Stimulated activated CD8-positive, alpha-beta memory T cell treated with anti-CD3 and anti-CD28 coated beads, Interleukin-4, amount 100 ng/mL, for 4 hours (primary cell): ENCODE measurements around the gene GALNT18.

Source experiments
- DNase-seq, 2 donors: peaks; one replicate each; pipeline ENCODE4 v3.0.0-alpha.2; 2020; ENCODE audit warnings: low read depth in 2 of 2, low spot score in 1 of 2

GALNT18 gene

DNA sequence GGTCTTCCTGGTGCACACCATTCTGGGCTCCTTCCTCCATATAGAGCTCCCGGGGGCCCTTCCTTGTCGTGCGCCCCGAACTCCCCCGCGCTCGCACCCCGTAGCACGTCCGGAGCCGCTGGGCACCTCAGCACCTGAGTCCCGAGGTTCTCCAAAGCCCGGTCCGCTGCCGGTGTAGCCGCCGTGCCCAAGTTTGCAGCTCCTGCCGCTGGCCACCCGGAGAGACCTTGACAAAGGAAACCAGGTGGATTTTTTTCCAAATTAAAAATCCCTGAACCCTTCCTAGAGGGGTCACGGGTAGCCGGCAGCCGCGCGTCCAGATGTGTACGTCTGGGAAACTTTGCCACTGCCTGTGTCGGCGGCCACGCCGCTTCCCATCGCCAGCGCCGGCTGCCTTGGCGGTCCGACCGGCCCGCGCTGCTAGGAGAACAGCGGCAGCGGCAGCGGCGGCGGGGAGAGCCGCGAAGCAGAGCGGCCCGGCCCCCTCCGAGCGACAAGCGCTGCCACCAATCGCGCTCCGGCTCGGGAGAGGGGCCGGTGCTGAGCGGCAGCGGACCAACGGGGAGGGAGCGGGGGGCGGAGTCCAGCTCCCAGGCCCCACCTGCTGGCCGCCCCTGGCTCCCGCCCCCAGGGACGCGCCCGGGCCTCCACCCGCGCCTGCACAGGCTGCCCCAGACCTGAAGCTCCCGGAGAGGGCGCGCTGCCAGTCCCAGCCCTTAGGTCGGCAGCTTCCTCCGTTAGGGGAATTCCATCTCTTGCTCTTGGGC, at the start of gene GALNT18:
Gene GALNT18, minus strand, starts transcription at position 433 of the 767 bp plus-strand sequence.
- peak in 1 of 2 donors; percentile 21 for DNase-seq

DNA sequence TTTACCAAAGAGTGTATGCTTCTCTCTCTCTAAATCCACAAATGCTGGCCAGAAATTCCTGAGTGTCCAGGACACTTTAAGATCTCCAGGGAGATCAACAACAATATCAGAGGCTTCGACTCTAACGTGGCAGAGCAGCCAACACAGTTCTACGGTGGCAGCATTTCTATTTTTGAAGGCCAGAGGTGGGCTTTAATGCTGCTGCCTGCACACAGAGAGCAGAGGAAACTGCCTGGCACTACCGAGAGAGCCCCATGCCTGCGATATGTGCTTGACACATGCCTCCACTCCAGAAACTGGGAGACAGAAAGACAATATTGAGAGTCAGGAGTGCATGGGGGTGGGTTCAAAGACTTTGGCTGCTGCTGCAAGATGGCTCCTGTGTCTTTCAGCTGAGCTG, 48.8 kb upstream of the GALNT18 start:
- no peak for DNase-seq

DNA sequence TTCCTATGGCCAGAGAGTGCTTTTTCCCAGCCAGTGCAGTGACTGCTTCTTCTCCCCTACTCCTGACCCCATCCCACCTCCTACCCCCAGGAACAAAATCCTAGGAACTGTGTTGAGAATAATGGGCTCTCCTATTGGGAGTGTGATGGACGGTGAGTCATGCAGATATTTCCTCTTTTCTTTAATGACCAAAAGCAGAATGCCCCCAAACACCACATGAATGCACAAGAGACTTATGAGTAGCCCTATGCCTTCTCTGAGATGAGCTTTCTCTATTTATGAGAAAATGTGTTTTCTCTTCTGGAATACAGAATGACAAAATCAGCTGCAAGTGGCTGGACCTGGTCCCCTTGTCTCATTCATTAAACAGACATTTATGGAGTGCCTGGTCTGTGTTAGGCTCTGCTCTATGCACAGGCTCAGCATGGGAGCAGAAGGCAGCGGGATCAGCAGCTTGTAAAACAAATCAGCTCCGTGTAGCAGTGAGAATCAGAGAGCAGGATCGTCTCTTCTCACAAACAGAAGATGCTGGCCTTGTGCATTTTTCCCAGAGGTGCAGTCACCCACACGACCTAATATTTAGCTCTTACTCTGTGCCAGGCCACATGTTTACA, 47.5 kb upstream of the GALNT18 start:
- no peak for DNase-seq

DNA sequence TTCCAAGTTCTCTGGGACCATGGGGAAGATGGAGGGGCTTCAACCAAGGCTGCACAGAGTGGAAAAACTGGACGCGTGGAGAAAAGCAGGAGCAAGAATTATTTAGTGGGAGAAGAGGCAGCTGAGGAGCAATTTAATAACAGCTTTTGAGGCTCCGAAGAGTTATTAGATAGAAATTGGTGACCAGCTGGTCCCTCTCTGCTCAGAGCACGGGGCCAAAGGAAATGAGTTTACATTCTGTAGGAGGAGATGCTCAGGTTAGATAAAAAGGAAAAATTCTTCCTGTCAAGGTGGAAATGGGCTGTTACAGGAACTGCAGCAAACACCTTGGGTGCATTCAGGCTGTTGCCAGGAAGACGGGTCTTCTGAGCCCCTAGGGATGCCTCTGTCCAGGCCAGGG, 47.0 kb upstream of the GALNT18 start:
- DNase-seq = no peak

DNA sequence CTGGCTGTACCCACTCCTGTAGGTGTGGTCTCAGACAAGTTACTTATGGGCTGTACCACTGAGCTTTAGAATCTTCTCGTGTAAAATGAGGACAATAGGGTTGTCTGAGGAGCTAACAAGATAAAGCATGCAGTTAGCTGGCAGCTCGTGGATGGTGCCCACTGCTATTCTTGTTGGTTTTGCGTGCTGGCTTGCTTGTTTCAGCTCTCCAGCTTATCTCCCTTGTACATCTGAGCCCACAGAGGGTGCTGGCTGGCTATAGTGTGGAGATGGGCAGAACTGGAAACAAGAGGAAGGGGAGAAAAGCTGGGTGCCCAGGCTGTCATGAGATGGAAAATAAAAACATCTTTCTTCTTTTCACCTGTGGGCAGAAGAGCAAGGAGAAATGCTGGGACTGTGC, 46.5 kb upstream of the GALNT18 start:
- DNase-seq = no peak

DNA sequence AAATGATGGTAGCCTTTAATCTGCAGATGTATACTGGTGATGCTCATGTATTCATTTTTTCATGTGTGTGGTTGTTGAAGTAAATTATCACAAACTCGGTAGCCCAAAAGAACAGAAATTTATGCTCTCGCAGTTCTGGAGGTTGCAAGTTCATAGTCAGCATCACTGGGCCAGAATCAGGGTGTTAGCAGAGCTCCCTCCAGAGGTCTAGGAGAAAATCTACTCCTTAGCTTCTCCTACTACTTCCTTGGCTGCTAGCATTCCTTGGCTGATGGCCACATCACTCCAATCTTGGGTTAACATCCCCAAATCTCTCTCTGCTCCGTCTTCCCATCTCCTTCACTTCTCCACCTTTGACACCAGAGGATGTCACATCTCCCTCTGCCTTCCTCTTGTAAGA, 45.3 kb upstream of the GALNT18 start:
- no peak for DNase-seq

DNA sequence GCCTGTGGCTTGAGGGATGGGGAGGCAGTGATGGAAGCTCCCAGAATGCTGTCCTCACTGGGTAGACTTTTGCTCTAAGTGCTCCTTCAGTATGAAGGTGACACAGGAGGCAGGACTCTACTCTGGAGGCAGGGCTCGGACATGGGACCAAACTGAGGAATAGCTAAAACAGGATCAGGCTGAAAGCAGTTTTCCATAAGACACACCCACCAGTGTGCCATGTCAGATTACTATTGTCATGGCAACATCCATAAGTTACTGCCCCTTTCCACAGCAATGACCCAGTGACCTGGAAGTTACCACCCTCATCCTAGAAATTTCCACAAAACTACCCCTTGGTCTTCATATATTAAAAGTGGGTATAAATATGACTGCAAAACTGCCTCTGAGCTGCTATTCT, 43.6 kb upstream of the GALNT18 start:
- no peak for DNase-seq

DNA sequence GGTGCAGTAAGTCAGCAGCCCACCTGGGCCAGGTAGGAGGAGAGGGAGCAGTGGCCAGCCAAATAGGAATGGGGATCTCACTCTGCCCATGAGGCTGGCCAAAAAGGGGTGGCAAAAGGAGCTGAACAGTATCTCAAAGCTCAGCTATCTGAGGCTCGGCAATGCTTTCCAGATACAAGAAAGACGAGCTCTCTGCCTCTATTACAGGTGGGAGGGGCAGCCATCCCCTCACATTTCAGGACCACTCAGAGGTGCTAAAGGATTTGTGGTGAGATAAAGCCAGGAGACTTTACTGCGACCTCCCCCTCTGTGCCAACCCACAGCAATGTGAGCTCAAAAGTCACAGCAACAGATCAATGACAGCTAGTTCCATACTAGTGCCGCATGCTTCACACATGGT, 42.1 kb upstream of the GALNT18 start:
- no peak for DNase-seq

DNA sequence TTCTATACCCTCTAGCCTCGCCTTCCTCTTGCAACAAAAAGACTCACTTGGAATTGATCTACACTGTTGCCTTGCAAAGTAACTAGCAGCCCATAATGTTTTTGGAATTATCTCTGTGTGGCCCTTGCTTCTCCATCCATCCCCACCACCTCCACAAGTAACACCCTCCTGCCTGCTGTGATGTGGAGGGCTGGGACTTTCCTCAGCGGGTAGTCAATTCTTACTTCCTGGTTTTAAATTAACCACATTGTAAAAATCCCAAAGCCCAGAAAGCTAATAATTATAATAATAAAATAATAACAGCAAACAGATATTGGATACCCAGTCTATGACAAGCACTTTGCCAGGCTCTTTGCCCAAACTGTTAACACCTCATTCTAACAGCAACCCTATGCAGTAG, 40.8 kb upstream of the GALNT18 start:
- DNase-seq = no peak

DNA sequence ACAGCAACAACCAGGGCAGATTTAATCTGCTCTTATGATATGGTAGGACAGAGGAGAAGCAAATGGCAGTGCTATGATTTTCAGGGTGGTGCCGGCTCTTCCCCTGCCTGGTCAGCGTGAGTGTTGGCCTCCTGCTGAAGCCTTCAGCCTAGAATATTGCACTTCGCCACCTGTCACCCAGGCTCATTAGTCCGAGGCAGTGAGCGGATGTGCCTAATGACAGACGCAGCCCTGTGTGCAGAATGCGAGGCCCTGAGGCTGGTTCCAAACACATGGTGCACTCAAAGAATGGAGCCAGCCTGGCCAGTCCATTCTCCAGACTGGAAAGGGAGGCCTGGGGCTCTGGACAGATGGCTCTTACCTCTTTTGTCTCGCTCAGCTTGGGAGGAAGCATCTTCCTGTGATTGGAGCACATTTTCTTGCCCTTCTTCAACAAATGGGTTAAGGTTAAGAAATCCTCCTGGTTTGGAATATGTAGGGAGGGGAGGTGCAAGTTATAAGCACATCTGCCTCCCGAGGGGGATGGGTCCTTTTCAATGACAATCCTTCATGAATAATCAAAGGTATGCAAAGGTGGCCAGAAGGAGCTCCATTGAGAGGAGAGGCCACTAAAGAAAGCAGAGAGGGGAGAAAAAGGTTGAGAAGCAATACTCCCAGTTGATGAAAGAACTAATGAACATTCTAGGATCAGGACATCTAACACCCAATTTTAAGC, 39.7 kb upstream of the GALNT18 start:
- DNase-seq = no peak

DNA sequence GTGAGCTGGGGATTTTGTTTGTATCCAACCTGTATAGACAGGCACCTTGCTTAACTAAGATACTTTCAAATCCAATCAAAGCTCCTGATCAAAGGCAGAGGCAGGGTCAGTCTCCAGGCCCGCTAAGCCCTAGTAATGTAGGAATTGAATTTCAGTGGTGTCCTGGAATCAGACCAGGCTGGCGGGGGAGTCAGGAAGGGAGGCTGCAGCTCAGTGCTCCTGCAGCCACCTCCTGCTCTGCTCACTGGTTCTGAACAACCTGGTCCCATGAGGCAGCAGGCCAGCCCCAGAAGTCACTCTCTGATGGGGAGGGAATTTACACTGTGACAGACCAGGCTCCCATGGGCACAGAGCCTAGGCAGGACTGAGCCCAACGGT, 38.5 kb upstream of the GALNT18 start:
- DNase-seq = no peak

DNA sequence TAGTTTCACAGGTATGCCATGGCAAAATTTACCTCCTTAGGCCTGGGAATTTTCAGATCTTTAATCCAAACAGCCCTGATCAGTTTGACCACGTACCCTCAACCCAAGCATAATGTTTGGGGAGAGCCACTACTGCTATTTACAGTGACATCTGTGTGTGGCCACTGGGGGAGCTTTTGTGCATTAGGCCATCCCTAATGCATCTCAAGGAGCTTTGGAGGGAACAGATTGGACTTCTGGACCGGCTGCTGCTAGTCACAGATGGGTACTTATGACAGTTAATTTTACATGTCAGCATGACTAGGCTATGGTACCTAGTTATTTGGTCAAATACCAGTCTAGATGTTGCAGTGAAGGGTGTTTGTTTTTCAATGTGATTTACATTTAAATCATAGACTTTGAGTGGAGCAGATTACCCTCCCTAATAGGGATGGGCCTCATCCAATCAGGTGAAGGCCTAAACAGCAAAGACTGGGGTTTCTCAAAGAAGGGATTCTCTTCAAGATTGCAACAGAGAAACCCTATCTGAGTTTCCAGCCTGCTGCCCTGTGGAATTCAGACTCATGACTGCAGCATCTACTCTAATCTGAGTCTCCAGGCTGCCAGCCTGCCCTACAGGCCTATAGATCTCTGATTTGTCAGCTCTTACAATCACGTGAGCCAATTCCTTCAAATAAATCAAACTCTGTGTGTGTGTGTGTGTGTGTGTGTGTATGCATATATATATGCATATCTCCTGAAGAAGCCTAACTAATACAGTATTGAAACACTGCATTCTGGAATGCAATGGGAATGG, 38.0 kb upstream of the GALNT18 start:
- no peak for DNase-seq

DNA sequence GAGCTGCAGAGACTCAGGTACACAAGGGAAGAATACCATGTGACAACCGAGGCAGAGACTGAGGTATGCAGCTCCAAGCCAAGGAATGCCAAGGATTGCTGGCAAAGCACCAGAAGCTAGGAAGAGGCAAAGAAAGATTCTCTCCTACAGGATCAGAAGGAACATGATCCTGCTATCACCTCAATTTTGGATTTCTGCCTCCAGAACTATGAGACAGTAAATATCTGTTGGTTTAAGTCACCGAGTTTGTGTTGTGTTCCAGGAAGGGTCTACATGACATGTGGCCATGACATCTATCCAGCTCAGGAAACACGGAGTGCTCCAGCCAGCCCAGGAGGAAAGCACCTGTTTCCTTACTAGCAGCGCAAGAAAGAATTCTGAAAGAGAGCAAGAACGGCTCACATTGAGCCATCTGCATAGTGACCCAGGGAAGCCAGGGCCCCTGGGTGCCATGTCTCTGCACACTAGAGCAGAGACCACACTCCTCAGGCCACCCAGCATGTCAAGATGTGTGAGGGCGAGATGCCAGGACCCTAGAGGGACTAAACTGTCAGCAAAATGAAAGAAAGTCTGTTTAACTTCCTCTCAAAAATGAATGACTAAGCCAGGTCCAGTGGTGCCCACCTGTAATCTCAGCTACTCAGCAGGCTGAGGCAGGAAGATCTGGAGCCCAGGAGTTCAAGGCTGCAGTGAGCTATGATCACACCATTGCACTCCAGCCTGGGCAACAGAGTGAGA, 35.6 kb upstream of the GALNT18 start:
- DNase-seq = no peak

DNA sequence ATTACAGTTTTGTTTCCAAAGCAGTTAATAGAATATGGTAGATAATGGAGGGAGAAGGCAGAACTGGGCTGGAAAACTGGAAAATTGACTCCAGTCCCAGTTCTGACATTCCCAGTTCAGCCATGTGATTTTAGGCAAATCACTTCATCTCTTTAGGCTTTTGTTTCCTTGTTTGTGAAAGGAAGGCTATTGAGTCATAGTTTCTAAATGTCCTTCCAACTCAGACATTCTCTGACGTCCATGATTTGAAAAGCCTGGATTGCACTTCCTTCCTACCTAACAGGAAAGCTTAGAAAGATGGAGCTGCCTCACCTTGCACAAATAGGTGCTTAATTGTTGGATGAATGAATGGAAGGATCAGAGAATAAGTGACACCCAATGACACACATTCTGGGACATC, 19.8 kb upstream of the GALNT18 start:
- no peak for DNase-seq

DNA sequence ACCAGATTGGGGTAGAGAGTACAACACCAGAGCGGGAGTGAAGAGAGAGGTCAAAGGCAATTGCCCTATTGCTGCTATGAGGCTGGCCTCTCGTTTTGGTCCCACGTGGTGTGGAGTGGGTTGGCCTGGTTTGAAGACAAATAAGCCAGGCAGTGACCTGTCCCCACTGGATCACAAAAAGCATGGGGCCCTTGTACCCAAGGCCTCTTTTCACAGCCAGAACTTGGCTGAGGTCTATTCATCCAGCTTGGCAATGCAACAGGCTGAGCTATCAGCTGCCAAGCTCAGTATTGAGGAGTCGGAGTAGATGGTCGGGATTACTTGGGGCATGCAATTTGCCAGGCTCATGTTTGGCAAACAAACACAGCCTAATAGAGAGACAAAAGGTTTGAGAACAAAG, 19.2 kb upstream of the GALNT18 start:
- DNase-seq = no peak

DNA sequence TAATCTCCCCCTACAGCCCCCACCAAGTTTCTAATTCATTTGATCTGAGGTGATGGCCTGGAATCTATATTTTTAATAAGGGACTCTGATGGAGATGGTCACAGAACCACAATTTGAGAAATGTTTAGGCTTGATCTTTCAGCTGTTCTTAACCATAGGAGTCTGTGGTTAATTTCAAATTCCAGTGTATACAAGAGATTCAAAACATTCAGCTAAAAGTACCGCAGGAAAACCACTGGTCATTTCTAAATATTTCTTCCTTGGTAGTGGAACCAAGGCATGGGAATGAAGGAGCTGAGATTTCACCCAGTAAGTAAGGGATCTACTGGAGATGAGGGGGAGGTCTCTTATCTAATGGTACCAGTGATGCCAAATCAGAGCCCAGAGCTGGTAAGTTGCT, 18.3 kb upstream of the GALNT18 start:
- DNase-seq = no peak

DNA sequence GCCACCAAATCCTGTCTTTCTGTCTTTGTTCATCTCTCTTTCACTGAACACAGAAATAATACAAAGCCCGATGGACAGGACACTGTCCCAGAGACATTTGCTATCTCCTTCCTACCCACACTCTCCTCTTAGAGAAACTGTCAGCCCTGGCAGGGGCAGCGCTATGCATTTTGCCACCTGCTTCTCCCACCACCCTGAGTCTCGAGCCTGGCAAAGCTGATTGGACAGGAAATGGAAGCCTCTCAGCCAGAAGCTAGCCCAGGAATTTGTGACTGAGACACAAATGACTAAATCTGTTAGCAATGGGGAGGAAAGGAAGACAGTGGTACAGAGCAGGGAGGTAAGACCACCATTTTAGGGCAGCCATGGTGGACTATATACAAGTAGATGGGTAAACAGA, 14.9 kb upstream of the GALNT18 start:
- no peak for DNase-seq

DNA sequence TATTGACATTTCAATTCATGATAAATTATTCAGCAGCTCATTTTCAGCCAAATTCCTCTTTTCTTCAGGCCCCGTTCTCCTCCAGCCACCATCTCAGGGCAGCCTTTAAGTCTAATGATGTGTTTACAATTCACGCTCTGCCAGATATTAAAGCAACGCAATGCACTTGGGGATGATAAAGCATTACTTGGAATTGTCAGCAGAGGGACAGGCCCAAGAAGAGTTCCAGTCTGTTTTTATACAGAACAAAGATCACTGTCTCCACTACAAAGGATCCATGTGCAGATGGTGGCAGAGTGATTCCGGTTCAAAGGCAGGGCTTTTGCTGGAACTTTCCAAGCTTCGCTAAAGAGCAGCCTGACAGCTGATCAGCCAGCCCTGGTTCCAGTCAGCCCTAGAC, 13.6 kb upstream of the GALNT18 start:
- no peak for DNase-seq

DNA sequence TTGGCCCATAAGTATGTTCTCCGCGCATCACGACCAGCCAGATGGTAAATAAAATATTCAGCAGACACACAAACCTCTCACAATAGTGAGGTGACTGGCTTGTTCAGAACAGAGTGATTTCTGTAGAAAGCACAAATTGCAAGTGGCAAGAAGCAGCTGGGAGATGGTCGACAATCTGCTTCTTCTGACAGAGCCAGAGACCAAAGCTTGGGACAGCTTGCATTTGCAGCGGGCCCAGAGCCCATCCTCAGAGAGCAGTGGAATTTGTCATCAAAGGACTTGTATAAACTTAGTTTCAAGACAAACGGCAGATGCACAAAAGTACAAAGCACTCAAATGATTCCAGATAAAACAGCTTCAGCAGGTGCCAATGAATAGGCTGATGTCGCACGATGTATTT, 7.6 kb upstream of the GALNT18 start:
- DNase-seq = no peak

DNA sequence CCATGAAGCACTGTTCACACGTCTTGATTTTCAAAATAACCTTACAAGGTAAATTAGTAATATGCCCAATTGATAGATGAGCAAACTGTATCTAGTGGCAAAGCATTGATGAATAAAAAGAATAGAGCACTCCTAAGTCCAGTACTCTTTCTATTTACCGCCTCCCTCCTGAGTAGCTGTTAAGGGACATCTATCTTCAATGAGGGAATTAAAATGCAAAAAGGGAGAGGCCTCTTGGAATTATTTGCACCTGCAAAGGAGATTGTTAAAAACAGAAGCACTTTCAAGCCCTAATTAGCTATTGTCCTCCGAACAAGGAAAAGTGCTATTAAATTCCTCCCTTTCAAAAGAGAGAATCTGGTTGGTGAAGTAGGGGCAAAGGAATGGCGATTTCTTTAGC, 6.8 kb upstream of the GALNT18 start:
- no peak for DNase-seq

DNA sequence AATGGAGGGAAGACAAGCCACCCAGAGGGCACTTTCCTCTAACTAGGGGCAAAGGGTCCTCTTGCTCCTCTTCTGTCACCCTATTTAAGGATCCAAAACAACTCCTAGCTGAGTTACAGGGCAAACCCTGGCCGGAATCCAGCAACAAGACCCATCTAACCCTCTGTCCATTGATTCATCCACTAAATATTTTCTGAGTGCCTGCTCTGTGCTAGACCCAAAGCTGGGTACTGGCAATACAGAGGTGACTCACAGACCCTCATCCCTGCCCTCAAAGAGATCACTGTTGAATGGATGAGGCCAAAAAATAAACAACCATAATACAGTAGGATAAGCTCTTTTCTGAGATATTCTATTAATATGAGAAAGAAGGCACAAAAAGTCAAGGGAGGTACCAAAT, 4.3 kb upstream of the GALNT18 start:
- no peak for DNase-seq
